Measurements from ENCODE around the gene CENPP.

DNA sequence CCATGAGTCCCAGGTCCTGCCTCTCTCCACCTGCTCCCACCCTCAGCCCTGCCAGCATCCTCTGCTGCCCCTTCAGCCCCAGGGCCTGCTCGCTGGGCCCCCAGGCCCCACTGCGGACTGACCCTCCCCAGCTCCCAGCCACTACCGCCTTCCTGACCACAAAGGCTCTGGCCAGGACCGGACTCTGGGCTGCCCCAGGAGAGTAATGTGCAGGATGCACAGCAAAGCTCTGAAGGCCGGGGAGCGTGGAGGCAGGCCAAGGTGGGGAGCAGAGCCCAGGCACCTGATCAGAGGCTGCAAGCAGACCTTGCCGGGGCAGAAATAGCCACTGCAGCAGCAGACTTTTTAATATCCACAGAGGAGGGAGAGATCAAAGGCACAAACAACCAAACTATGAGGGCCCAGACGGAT lies 316.3 kb downstream of the CENPP start:
- TF ChIP-seq ZNF274 (IDR thresholded peaks at IDR 0.05; ENCODE audit: low read depth, low read length), result no peak
- no peak for TF ChIP-seq SUZ12 (IDR thresholded peaks at IDR 0.05; ENCODE audit: extremely low read depth, insufficient read depth, insufficient read length)
